Ovary (tissue), 3 donors: Measurements from ENCODE around the gene PLEKHN1.

Experiments used
- CTCF ChIP-seq, 3 donors: fragments of 450-650 bp in 2 of 3; fragments of 200-600 bp in 1 of 3; IDR thresholded peaks; one replicate each; pipeline versions ENCODE4 v1.5.1 to v1.8.0; 2016 to 2022; ENCODE audit warnings: antibody characterized with exemption in 3 of 3, mild to moderate bottlenecking in 1 of 3
- POLR2A ChIP-seq: fragments of 450-650 bp; IDR thresholded peaks from one replicate; pipeline ENCODE4 v1.6.1; 2017; ENCODE audit warnings: antibody characterized with exemption, mild to moderate bottlenecking, moderate library complexity
- donor health status: DM: no; HTN: no; CAD: no.

GRCh38 chr1:952603-953002, 13.7 kb upstream of the PLEKHN1 start:
- TF ChIP-seq POLR2A (no peak), CTCF (IDR thresholded peaks at IDR 0.05) (no peak)
